HEK293T (cell line): Measurements from ENCODE around the gene DBET.
"Not testable (repeated sequence)": the region's sequence is repeated elsewhere in the genome, so short reads cannot be mapped to it uniquely, and the experiment has no call there.

ENCODE experiments used
- BHLHE40 ChIP-seq: fragments of 450-650 bp; IDR thresholded peaks from 2 replicates; pipeline ENCODE4 v1.6.1; 2016; ENCODE audit warnings: mild to moderate bottlenecking, moderate library complexity, borderline replicate concordance
- FOXA1 ChIP-seq: fragments of 450-650 bp; IDR thresholded peaks from 2 replicates; pipeline ENCODE4 v1.6.1; 2016; ENCODE audit warnings: mild to moderate bottlenecking
- FOXM1 ChIP-seq: fragments of 450-650 bp; IDR thresholded peaks from 2 replicates; pipeline ENCODE4 v1.6.1; 2017; ENCODE audit warnings: mild to moderate bottlenecking, borderline replicate concordance
- LEF1 ChIP-seq: fragments of 450-650 bp; IDR thresholded peaks from 2 replicates; pipeline ENCODE4 v1.6.1; 2017; ENCODE audit warnings: mild to moderate bottlenecking, borderline replicate concordance
- SUZ12 ChIP-seq: fragments of 450-650 bp; IDR thresholded peaks from 2 replicates; pipeline ENCODE4 v1.6.1; 2016; ENCODE audit warnings: mild to moderate bottlenecking

- not testable (repeated sequence) for TF ChIP-seq FOXM1, FOXA1, BHLHE40, SUZ12, LEF1
These were observed 37.1 kb upstream of the DBET start, which contains the start of gene FRG2 for GRCh38 chr4:190027156-190027555.
